NB4 (cell line): Measurements from ENCODE around the gene REXO1.

ENCODE experiments used
- CTCF ChIP-seq: IDR thresholded peaks from one replicate; pipeline ENCODE4 v1.5.1; 2012; ENCODE audit warnings: low read depth, low read length
- MYC ChIP-seq: IDR thresholded peaks from 2 replicates; pipeline ENCODE4 v1.6.1; 2011; ENCODE audit warnings: low read depth, low read length
- POLR2A ChIP-seq: IDR thresholded peaks from 2 replicates; pipeline ENCODE4 v1.6.1; 2011; ENCODE audit warnings: mild to moderate bottlenecking; ENCODE audit not compliant: insufficient read length; ENCODE audit errors: extremely low read depth
- TF ChIP-seq, protein P1 (sequence below): IDR thresholded peaks from 2 replicates; pipeline ENCODE4 v1.6.1; 2011; ENCODE audit warnings: low read depth, low read length

GRCh38 chr19:1883784-1884183 lies 35.5 kb upstream of the REXO1 start:
- TF ChIP-seq CTCF (no peak), POLR2A (no peak), MYC (no peak)
- TF ChIP-seq, protein P1, sequence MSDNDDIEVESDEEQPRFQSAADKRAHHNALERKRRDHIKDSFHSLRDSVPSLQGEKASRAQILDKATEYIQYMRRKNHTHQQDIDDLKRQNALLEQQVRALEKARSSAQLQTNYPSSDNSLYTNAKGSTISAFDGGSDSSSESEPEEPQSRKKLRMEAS: no peak
